Panc1 (cell line): Measurements from ENCODE around the gene OR6V1. TPM values are rescaled to one million over a fixed set of nuclear protein-coding genes. Genes with fewer than 3 reads are reported as not detected.

Experiments
- ATAC-seq: fragments of 200-7000 bp; cut with Tn5 transposase; 2 replicates; pipeline ENCODE4 v1.9.1; 2020; ENCODE audit warnings: mild to moderate bottlenecking, moderate library complexity
- BruUV-seq: library from RNA; stranded (reverse); fragments of 400-500 nt; replicated peaks from 2 replicates; lab custom pipeline; 2021; lab: Mats Ljungman, UMichigan
- CTCF ChIA-PET: fragments of 300-600 bp; sonication (Branson Sonifier 250); formaldehyde crosslinking; loops from one replicate; lab custom pipeline; 2022; ENCODE audit warnings: antibody characterized with exemption; lab: Charles Lee
- POLR2A ChIA-PET: fragments of 300-600 bp; sonication (Branson Sonifier 250); formaldehyde crosslinking; loops from one replicate; lab custom pipeline; 2022; ENCODE audit warnings: antibody characterized with exemption; lab: Charles Lee
- DNase-seq: peaks from one replicate; pipeline ENCODE4 v3.0.0-alpha.2; 2010; ENCODE audit warnings: low read depth, low spot score
- H3K27ac ChIP-seq: 2 replicates; pipeline ENCODE4 v1.5.1; 2011; ENCODE audit warnings: mild to moderate bottlenecking, low read length, inconsistent platforms
- H3K27me3 ChIP-seq: fragments of 200-500 bp; sonication (Bioruptor generic); 2 replicates; pipeline ENCODE4 v1.6.0; 2014; ENCODE audit warnings: low read length, inconsistent platforms; ENCODE audit not compliant: control insufficient read depth, insufficient read depth
- H3K36me3 ChIP-seq: fragments of 200-500 bp; sonication (Bioruptor generic); 2 replicates; pipeline ENCODE4 v1.5.1; 2014; ENCODE audit warnings: inconsistent platforms, mild to moderate bottlenecking, low read length, moderate library complexity; ENCODE audit not compliant: control insufficient read depth, insufficient read depth
- H3K4me1 ChIP-seq: 2 replicates; pipeline ENCODE4 v1.5.1; 2011; ENCODE audit warnings: inconsistent platforms, mild to moderate bottlenecking, low read length, moderate library complexity; ENCODE audit not compliant: control insufficient read depth, insufficient read depth
- H3K4me3 ChIP-seq, 2 experiments: 2 replicates each; pipeline ENCODE4 v1.5.1; 2011 to 2012; ENCODE audit warnings: low read depth in 2 of 2, low read length in 2 of 2, mild to moderate bottlenecking in 2 of 2, inconsistent platforms in 1 of 2, moderate library complexity in 1 of 2
- H3K9me3 ChIP-seq: fragments of 200-500 bp; sonication (Bioruptor generic); 2 replicates; pipeline ENCODE4 v1.5.1; 2014; ENCODE audit warnings: low read depth, mild to moderate bottlenecking, inconsistent platforms, low read length, moderate library complexity; ENCODE audit not compliant: control insufficient read depth, insufficient read depth
- POLR2AphosphoS5 ChIP-seq: IDR thresholded peaks from 2 replicates; pipeline ENCODE4 v1.6.1; 2012; ENCODE audit warnings: mild to moderate bottlenecking, low read depth, low read length, moderate library complexity
- SIN3A ChIP-seq: IDR thresholded peaks from 2 replicates; pipeline ENCODE4 v1.6.1; 2012; ENCODE audit warnings: low read depth, mild to moderate bottlenecking, low read length, moderate library complexity, borderline replicate concordance; ENCODE audit not compliant: insufficient read depth
- TCF7L2 ChIP-seq: IDR thresholded peaks from 2 replicates; pipeline ENCODE4 v1.6.1; 2011; ENCODE audit warnings: mild to moderate bottlenecking, low read depth, low read length, inconsistent platforms
- in situ Hi-C: cut with HindIII; loops from 2 replicates; pipeline ENCODE4 v1.10.0; 2016; ENCODE audit warnings: low sequenced_read_pairs, low pct_unique_long_range_greater_than_20kb
- intact Hi-C: fragments of 100-400 bp; cut with micrococcal nuclease; formaldehyde crosslinking; loops from one replicate; pipeline ENCODE4 v1.10.0; 2022; ENCODE audit not compliant: unreplicated experiment
- total RNA-seq: library from RNA; stranded (reverse); gene quantifications from one replicate; pipeline ENCODE4 v1.2.1, GENCODE V29; 2021; ENCODE audit not compliant: unreplicated experiment
- TF ChIP-seq, protein P1 (sequence below): fragments of 450-650 bp; IDR thresholded peaks from 2 replicates; pipeline ENCODE4 v1.5.1; 2017; ENCODE audit warnings: mild to moderate bottlenecking
- TF ChIP-seq, protein P2 (sequence below), 2 experiments: IDR thresholded peaks; 2 replicates each; pipeline ENCODE4 v1.6.1; 2011 to 2012; ENCODE audit warnings: low read depth in 2 of 2, control low read depth in 1 of 2, low read length in 1 of 2, mild to moderate bottlenecking in 1 of 2, moderate library complexity in 1 of 2; ENCODE audit not compliant: insufficient read depth in 1 of 2

The OR6V1 gene
- total RNA-seq, 1 experiment from 2014 or later: not detected

DNA sequence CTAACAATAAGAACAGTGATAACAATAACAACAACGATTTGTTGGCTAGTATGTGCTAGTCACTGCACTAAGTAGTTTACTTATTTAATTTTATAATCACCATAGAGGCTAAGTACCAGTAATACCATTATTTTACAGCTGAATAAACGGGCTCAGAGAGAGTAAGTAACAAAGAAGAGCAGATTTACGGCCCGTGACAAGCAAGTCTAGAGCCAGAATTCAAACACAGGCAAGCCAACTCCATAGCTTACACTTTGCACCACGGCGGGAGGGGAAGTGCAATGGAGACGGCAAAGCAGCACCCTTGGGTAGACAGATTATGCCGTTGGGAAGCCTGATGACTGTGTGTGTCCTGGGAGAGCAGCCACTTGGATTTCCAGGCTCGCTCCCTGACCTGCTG lies 1.2 kb upstream of the OR6V1 start:
- Histone ChIP-seq H3K36me3 (no peaks in the 10 kb centered on the region), H3K4me1 (no peaks in the 10 kb centered on the region), H3K27ac (no peak overlapping the region), H3K27me3 (no peaks in the 10 kb centered on the region; the same call in 1 of the 2 replicates), H3K4me3 (no peak overlapping the region), H3K9me3 (no peaks in the 10 kb centered on the region)
- DNase-seq: no peak
- in situ Hi-C loops: no loop called here
- ChIA-PET POLR2A (no interaction called here), CTCF (no interaction called here)
- no TSS peak for BruUV-seq
- intact Hi-C loops: no loop called here
- TF ChIP-seq POLR2AphosphoS5 (no peak), SIN3A (no peak), TCF7L2 (no peak)
- TF ChIP-seq, protein P1, sequence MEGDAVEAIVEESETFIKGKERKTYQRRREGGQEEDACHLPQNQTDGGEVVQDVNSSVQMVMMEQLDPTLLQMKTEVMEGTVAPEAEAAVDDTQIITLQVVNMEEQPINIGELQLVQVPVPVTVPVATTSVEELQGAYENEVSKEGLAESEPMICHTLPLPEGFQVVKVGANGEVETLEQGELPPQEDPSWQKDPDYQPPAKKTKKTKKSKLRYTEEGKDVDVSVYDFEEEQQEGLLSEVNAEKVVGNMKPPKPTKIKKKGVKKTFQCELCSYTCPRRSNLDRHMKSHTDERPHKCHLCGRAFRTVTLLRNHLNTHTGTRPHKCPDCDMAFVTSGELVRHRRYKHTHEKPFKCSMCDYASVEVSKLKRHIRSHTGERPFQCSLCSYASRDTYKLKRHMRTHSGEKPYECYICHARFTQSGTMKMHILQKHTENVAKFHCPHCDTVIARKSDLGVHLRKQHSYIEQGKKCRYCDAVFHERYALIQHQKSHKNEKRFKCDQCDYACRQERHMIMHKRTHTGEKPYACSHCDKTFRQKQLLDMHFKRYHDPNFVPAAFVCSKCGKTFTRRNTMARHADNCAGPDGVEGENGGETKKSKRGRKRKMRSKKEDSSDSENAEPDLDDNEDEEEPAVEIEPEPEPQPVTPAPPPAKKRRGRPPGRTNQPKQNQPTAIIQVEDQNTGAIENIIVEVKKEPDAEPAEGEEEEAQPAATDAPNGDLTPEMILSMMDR: no peak
- TF ChIP-seq, protein P2, sequence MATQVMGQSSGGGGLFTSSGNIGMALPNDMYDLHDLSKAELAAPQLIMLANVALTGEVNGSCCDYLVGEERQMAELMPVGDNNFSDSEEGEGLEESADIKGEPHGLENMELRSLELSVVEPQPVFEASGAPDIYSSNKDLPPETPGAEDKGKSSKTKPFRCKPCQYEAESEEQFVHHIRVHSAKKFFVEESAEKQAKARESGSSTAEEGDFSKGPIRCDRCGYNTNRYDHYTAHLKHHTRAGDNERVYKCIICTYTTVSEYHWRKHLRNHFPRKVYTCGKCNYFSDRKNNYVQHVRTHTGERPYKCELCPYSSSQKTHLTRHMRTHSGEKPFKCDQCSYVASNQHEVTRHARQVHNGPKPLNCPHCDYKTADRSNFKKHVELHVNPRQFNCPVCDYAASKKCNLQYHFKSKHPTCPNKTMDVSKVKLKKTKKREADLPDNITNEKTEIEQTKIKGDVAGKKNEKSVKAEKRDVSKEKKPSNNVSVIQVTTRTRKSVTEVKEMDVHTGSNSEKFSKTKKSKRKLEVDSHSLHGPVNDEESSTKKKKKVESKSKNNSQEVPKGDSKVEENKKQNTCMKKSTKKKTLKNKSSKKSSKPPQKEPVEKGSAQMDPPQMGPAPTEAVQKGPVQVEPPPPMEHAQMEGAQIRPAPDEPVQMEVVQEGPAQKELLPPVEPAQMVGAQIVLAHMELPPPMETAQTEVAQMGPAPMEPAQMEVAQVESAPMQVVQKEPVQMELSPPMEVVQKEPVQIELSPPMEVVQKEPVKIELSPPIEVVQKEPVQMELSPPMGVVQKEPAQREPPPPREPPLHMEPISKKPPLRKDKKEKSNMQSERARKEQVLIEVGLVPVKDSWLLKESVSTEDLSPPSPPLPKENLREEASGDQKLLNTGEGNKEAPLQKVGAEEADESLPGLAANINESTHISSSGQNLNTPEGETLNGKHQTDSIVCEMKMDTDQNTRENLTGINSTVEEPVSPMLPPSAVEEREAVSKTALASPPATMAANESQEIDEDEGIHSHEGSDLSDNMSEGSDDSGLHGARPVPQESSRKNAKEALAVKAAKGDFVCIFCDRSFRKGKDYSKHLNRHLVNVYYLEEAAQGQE (IDR thresholded peaks at IDR 0.05; ENCODE audit: insufficient read depth in 1 of 2, low read depth in 2 of 2, low read length in 1 of 2): no peak
- no peak for ATAC-seq

DNA sequence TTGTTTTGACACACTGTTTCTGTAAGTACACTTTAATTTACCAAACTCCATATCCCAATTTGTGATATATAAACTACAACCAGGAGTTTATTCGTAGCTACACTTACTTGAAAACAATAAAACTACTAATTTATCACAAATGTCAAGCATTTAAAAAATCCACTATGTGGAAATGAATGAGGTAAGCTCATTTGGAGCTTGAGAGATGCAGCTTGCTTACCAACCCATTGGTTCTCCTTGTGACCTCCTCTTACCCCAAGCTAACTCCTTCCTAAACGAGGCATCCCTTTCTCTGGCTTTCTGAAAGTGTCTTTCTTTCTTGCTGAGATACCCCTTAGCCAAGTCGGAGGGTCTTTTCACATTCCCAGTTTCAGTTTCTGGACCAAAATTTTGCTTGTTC lies 2.5 kb downstream of the OR6V1 start:
- no TSS peak for BruUV-seq
- Histone ChIP-seq H3K4me3 (no peak overlapping the region), H3K27me3 (no peaks in the 10 kb centered on the region; the same call in 1 of the 2 replicates), H3K9me3 (no peaks in the 10 kb centered on the region), H3K4me1 (no peaks in the 10 kb centered on the region), H3K27ac (no peak overlapping the region), H3K36me3 (no peaks in the 10 kb centered on the region)
- in situ Hi-C loops (no loop called here), intact Hi-C loops (no loop called here)
- TF ChIP-seq POLR2AphosphoS5: no peak
- ChIA-PET CTCF (no interaction called here), POLR2A (no interaction called here)
- ATAC-seq (no peak), DNase-seq (no peak)

DNA sequence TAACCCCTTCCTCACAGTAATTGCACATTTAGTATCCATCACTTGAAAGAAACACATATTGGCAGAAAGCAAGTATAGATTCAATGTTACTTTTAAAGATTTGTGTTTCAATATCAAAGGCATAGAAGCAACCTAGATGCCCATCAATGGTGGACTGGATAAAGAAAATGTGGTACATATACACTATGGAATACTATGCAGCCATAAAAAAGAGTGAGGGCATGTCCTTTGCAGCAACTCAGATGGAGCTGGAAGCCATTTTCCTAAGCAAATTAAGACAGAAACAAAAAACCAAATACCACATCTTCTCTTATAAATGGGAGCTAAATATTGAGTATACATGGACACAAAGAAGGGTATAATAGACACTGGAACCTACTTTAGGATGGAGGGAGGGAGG lies 3.6 kb downstream of the OR6V1 start:
- TF ChIP-seq SIN3A (no peak), TCF7L2 (no peak), POLR2AphosphoS5 (no peak)
- TF ChIP-seq, protein P1: no peak
- TF ChIP-seq, protein P2 (IDR thresholded peaks at IDR 0.05; ENCODE audit: insufficient read depth in 1 of 2, low read depth in 2 of 2, low read length in 1 of 2): no peak
- POLR2A ChIA-PET: no interaction called here
- intact Hi-C loops (no loop called here), in situ Hi-C loops (no loop called here)
- Histone ChIP-seq H3K4me3 (no peak overlapping the region), H3K9me3 (no peaks in the 10 kb centered on the region), H3K36me3 (no peaks in the 10 kb centered on the region), H3K4me1 (no peaks in the 10 kb centered on the region), H3K27ac (no peak overlapping the region), H3K27me3 (no peaks in the 10 kb centered on the region; the same call in 1 of the 2 replicates)
- DNase-seq: no peak
- no TSS peak for BruUV-seq
- CTCF ChIA-PET: no interaction called here
- no peak for ATAC-seq
